GM21360 (cell line): ENCODE measurements around the gene CCDC74A.
"Not testable (repeated sequence)": the region's sequence is repeated elsewhere in the genome, so short reads cannot be mapped to it uniquely, and the experiment has no call there.

Experiments
- ATAC-seq: cut with Tn5 transposase; IDR thresholded peaks from one replicate; pipeline ENCODE4 v1.9.1; 2021; ENCODE audit warnings: mild to moderate bottlenecking, moderate library complexity; ENCODE audit not compliant: unreplicated experiment

CCDC74A gene

GRCh38 chr2:131525256-131525655, 2.4 kb upstream of the CCDC74A start:
- ATAC-seq, result not testable (repeated sequence)

GRCh38 chr2:131528981-131529863, 1.5 kb downstream of the CCDC74A start:
- ATAC-seq, result peak; percentile 58

- not testable (repeated sequence) for ATAC-seq
These were observed 2.3 kb downstream of the CCDC74A start for GRCh38 chr2:131529864-131530445.

- not testable (repeated sequence) for ATAC-seq
These were observed 3.1 kb downstream of the CCDC74A start for GRCh38 chr2:131530626-131531344.

- not testable (repeated sequence) for ATAC-seq
These were observed 4.0 kb downstream of the CCDC74A start for GRCh38 chr2:131531547-131532185.

- ATAC-seq, result not testable (repeated sequence)
These were observed 5.3 kb downstream of the CCDC74A start for GRCh38 chr2:131532723-131533608.

- ATAC-seq, result not testable (repeated sequence)
These were observed 6.1 kb downstream of the CCDC74A start for GRCh38 chr2:131533609-131534316.

- ATAC-seq, result not testable (repeated sequence)
These were observed 6.6 kb downstream of the CCDC74A start for GRCh38 chr2:131534317-131534672.

GRCh38 chr2:131534965-131535364, 7.3 kb downstream of the CCDC74A start:
- ATAC-seq, result not testable (repeated sequence)

- no peak for ATAC-seq
These were observed 7.8 kb downstream of the CCDC74A start for GRCh38 chr2:131535526-131535925.

- ATAC-seq, result not testable (repeated sequence)
These were observed 8.5 kb downstream of the CCDC74A start for GRCh38 chr2:131535951-131536826.

- not testable (repeated sequence) for ATAC-seq
These were observed 9.2 kb downstream of the CCDC74A start for GRCh38 chr2:131536841-131537240.

GRCh38 chr2:131538856-131539255, 11.2 kb downstream of the CCDC74A start:
- not testable (repeated sequence) for ATAC-seq

GRCh38 chr2:131542438-131543384, 15.0 kb downstream of the CCDC74A start:
- ATAC-seq, result no peak

- no peak for ATAC-seq
These were observed 15.8 kb downstream of the CCDC74A start for GRCh38 chr2:131543385-131543891.

GRCh38 chr2:131544006-131544812, 16.5 kb downstream of the CCDC74A start:
- ATAC-seq, result not testable (repeated sequence)
